GM12878 (cell line): ENCODE results near the gene MRPL44. TPM values are rescaled to one million over a fixed set of nuclear protein-coding genes. Genes with fewer than 3 reads are reported as not detected.
A peak's percentile ranks its signal among the peaks of the same experiment; 100 is the strongest.

ENCODE experiments used
- BMI1 ChIP-seq: fragments of 450-650 bp; IDR thresholded peaks from 2 replicates; pipeline ENCODE4 v1.6.1; 2016; ENCODE audit warnings: mild to moderate bottlenecking, moderate library complexity, borderline replicate concordance
- BRCA1 ChIP-seq: IDR thresholded peaks from 2 replicates; pipeline ENCODE4 v1.6.1; 2011; ENCODE audit warnings: low read depth, low read length, improper control_type of control experiment
- CUX1 ChIP-seq: IDR thresholded peaks from 2 replicates; pipeline ENCODE4 v1.6.1; 2012; ENCODE audit warnings: improper control_type of control experiment, low read depth, low read length; ENCODE audit not compliant: insufficient replicate concordance
- FOS ChIP-seq: IDR thresholded peaks from 3 replicates; pipeline ENCODE4 v1.6.1; 2011; ENCODE audit warnings: borderline replicate concordance; ENCODE audit not compliant: insufficient read length; ENCODE audit errors: extremely low read depth
- FOXK2 ChIP-seq: fragments of 450-650 bp; IDR thresholded peaks from 2 replicates; pipeline ENCODE4 v1.6.1; 2017; ENCODE audit warnings: mild to moderate bottlenecking, moderate library complexity
- HDAC6 ChIP-seq: fragments of 200-600 bp; sonication (generic); IDR thresholded peaks from one replicate; pipeline ENCODE4 v1.8.0; 2017; ENCODE audit warnings: antibody characterized with exemption; ENCODE audit not compliant: unreplicated experiment
- IKZF2 ChIP-seq, 2 experiments: fragments of 450-650 bp; IDR thresholded peaks; 2 replicates each; pipeline ENCODE4 v1.6.1; 2017; ENCODE audit warnings: mild to moderate bottlenecking in 2 of 2, moderate library complexity in 2 of 2
- MYB ChIP-seq: fragments of 150-350 bp; IDR thresholded peaks from 2 replicates; pipeline ENCODE4 v1.6.1; 2014; ENCODE audit warnings: mild to moderate bottlenecking, low read depth, low read length, borderline replicate concordance
- NBN ChIP-seq: fragments of 450-650 bp; IDR thresholded peaks from 2 replicates; pipeline ENCODE4 v1.6.1; 2016
- NFIC ChIP-seq: IDR thresholded peaks from 2 replicates; pipeline ENCODE4 v1.6.1; 2012; ENCODE audit warnings: low read depth, mild to moderate bottlenecking, inconsistent platforms, low read length, moderate library complexity
- NR2F1 ChIP-seq: fragments of 450-650 bp; conservative IDR thresholded peaks from 2 replicates; pipeline ENCODE4 v1.6.1; 2017; ENCODE audit warnings: mild to moderate bottlenecking
- PRDM15 ChIP-seq: fragments of 450-650 bp; formaldehyde crosslinking; IDR thresholded peaks from 2 replicates; pipeline ENCODE4 v1.4.0; 2020; ENCODE audit warnings: mild to moderate bottlenecking, moderate library complexity
- SP1 ChIP-seq: IDR thresholded peaks from one replicate; pipeline ENCODE4 v1.6.1; 2011; ENCODE audit warnings: low read depth, low read length
- SRF ChIP-seq, 2 experiments: IDR thresholded peaks; 2 replicates each; pipeline ENCODE4 v1.6.1; 2011; ENCODE audit warnings: low read depth in 2 of 2, low read length in 2 of 2, mild to moderate bottlenecking in 1 of 2, moderate library complexity in 1 of 2
- STAT1 ChIP-seq: fragments of 450-650 bp; conservative IDR thresholded peaks from 2 replicates; pipeline ENCODE4 v1.6.1; 2014; ENCODE audit warnings: antibody characterized with exemption, mild to moderate bottlenecking
- ZBTB40 ChIP-seq: fragments of 450-650 bp; IDR thresholded peaks from 2 replicates; pipeline ENCODE4 v1.6.1; 2016; ENCODE audit warnings: mild to moderate bottlenecking, moderate library complexity, borderline replicate concordance
- polyA plus RNA-seq, 11 experiments: library from polyadenylated mRNA; depleted of rRNA in 4 of 11; unstranded in 6 of 11; stranded (reverse) in 5 of 11; fragments of >200 nt; fragmentation: Nextera tagmentation in 4 of 11; fragmentation: Illumina TruSeq in 1 of 11; extraction: Ambion mirVana in 4 of 11; extraction: Trizol in 1 of 11; gene quantifications; 1 replicate in 1 of 11; 2 replicates in 10 of 11; pipeline versions ENCODE4 v1.2.1 to v1.2.3, GENCODE V29; 2011 to 2016; ENCODE audit warnings: inconsistent platforms in 2 of 11, missing spikeins in 2 of 11, low read depth in 1 of 11
- total RNA-seq, 4 experiments: library from RNA; depleted of rRNA in 3 of 4; stranded (reverse); fragments of >200 nt in 3 of 4; fragmentation: Illumina TruSeq in 1 of 4; extraction: Trizol in 1 of 4; gene quantifications; 2 replicates each; pipeline versions ENCODE4 v1.2.1 to v1.2.3, GENCODE V29; 2013 to 2021

MRPL44 gene
- total and polyA plus RNA-seq, 10 of the 15 experiments (the other 5 are each of a cell fraction or from before 2014, with no cell fraction given), result 18.3 to 44.3 (median 37.5) TPM

- TF ChIP-seq ZBTB40, result peak; percentile 85
- no peak for TF ChIP-seq FOXK2
- no peak for TF ChIP-seq HDAC6
- peak in 1 of 2 experiments; percentile 35; a peak in 1 of 4 replicates for TF ChIP-seq IKZF2 (IDR thresholded peaks at IDR 0.05)
- peak; percentile 55 for TF ChIP-seq SP1
- TF ChIP-seq PRDM15 (CRISPR knock-in tag), result no peak
- TF ChIP-seq NBN, result peak; percentile 42; the same call in 1 of the 2 replicates
- TF ChIP-seq CUX1, result no peak
- no peak for TF ChIP-seq MYB
- 0 out of 2 replicates have a peak, but pooled peaks have one; percentile 65 for TF ChIP-seq STAT1
- no peak for TF ChIP-seq FOS
- TF ChIP-seq BMI1, result peak; percentile 16; the same call in 1 of the 2 replicates
- peak in 1 of 2 experiments; percentile 95; a peak in 2 of 4 replicates for TF ChIP-seq SRF (IDR thresholded peaks at IDR 0.05; ENCODE audit: low read depth in 2 of 2, low read length in 2 of 2)
- no peak for TF ChIP-seq NFIC
- peak; percentile 64 for TF ChIP-seq NR2F1
- no peak for TF ChIP-seq BRCA1
Measured at GRCh38 chr2:223944703-223945531, 12.3 kb upstream of the MRPL44 start, which contains the start of gene WDFY1 (continued).
